Midbrain (tissue), 1 donor: Measurements from ENCODE around the gene KIF3B.
"Not testable (repeated sequence)": the region's sequence is repeated elsewhere in the genome, so short reads cannot be mapped to it uniquely, and the experiment has no call there.

Source experiments
- DNase-seq: peaks from one replicate; lab custom pipeline; 2025; lab: John Stamatoyannopoulos, UW

KIF3B gene

GRCh38 chr20:32296412-32296811 lies 19.0 kb downstream of the KIF3B start:
- DNase-seq: no peak

- DNase-seq: no peak
Observed at GRCh38 chr20:32296819-32297420, 19.5 kb downstream of the KIF3B start.

GRCh38 chr20:32297439-32297838 lies 20.0 kb downstream of the KIF3B start:
- DNase-seq: no peak

- DNase-seq: no peak
Observed at GRCh38 chr20:32300647-32301046, 23.2 kb downstream of the KIF3B start.

GRCh38 chr20:32301719-32302506 lies 24.5 kb downstream of the KIF3B start:
- no peak for DNase-seq

GRCh38 chr20:32302507-32302872 lies 25.0 kb downstream of the KIF3B start:
- DNase-seq: no peak

- DNase-seq: no peak
Observed at GRCh38 chr20:32304131-32304746, 26.8 kb downstream of the KIF3B start.

GRCh38 chr20:32312718-32313424 lies 35.4 kb downstream of the KIF3B start:
- no peak for DNase-seq

GRCh38 chr20:32314768-32315167 lies 37.3 kb downstream of the KIF3B start:
- DNase-seq: no peak

GRCh38 chr20:32315399-32315798 lies 37.9 kb downstream of the KIF3B start:
- no peak for DNase-seq

- no peak for DNase-seq
Observed at GRCh38 chr20:32315891-32316290, 38.4 kb downstream of the KIF3B start.

- DNase-seq: no peak
Observed at GRCh38 chr20:32316667-32317066, 39.2 kb downstream of the KIF3B start.

- DNase-seq: no peak
Observed at GRCh38 chr20:32319100-32319499, 41.6 kb downstream of the KIF3B start.

GRCh38 chr20:32320305-32320704 lies 42.9 kb downstream of the KIF3B start:
- DNase-seq: no peak

GRCh38 chr20:32321390-32321789 lies 43.9 kb downstream of the KIF3B start:
- no peak for DNase-seq

GRCh38 chr20:32322260-32322659 lies 44.8 kb downstream of the KIF3B start:
- DNase-seq: not testable (repeated sequence)

- not testable (repeated sequence) for DNase-seq
Observed at GRCh38 chr20:32323761-32324160, 46.3 kb downstream of the KIF3B start.

GRCh38 chr20:32325706-32326503 lies 48.5 kb downstream of the KIF3B start:
- no peak for DNase-seq

- no peak for DNase-seq
Observed at GRCh38 chr20:32326504-32326845, 49.0 kb downstream of the KIF3B start.

GRCh38 chr20:32327087-32327681 lies 49.7 kb downstream of the KIF3B start:
- no peak for DNase-seq

GRCh38 chr20:32329817-32330554 lies 52.5 kb downstream of the KIF3B start:
- no peak for DNase-seq
